HG02885 (cell line): ENCODE data around the gene USO1.
"Not testable (repeated sequence)": the region's sequence is repeated elsewhere in the genome, so short reads cannot be mapped to it uniquely, and the experiment has no call there.

Source experiments
- ATAC-seq: cut with Tn5 transposase; IDR thresholded peaks from one replicate; pipeline ENCODE4 v1.9.1; 2021; ENCODE audit warnings: mild to moderate bottlenecking; ENCODE audit not compliant: unreplicated experiment, poor library complexity

Gene USO1

DNA sequence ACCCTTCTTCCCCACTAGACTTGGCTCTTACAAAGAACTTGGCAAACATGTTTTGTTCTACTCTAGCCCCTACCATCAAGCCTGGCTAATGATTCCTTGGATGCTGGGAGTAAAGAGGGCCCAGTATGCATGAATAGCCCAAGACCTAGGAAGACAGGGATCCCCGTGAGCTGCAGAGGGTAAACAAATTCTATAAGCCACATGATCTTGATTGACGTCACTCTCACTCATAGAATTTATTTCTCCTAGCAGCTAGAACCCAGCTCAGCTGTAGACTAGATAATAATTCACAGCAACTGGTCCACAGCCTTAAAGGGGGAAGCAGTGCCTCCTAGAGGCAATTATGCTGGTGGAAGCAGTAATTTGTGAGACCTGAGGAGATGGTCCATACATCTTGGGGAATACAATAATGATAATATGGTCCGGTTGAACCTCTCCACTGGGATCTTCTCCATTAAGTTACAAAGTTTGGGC is 16.1 kb upstream of the USO1 start:
- ATAC-seq, result peak; percentile 66

GRCh38 chr4:75710246-75710645 is 14.1 kb upstream of the USO1 start:
- ATAC-seq, result no peak

- no peak for ATAC-seq
These were observed 10.4 kb upstream of the USO1 start for GRCh38 chr4:75714011-75714410.

- ATAC-seq, result no peak
These were observed 9.7 kb upstream of the USO1 start for GRCh38 chr4:75714704-75715103.

GRCh38 chr4:75715105-75715799 is 9.1 kb upstream of the USO1 start:
- no peak for ATAC-seq

DNA sequence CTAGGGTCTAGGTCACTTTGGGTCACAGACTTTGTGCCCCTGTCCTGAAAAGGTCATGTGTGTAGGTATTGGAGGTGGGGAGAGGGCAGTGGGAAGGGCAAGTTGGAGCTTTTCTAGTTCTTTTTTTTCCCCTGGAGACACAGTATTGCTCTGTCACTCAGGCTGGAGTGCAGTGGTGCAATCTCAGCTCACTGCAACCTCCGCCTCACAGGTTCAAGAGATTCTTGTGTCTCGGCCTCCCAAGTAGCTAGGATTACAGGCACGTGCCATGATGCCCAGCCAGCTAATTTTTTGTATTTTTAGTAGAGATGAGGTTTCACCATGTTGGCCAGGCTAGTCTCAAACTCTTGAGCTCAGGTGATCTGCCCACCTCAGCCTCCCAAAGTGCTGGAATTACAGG is 8.3 kb upstream of the USO1 start:
- not testable (repeated sequence) for ATAC-seq

DNA sequence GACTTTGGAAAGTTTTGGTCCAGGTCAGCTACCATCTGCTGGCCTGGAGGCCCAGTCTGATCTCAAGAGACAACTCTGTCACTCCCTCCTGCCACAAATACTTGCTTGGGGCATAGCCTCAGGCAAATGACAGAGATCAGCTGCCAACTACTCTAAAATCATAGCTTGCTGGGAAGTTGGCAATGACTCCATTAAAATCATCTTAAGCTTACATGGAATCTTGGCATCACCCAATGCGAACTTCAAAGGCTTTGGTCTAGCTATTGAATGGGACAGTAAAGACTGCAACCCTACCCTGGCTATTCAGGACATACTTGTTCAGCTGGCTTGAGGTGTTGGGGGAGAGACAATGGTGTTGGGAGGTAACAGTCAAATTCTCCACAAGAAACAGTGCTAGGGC is 7.0 kb upstream of the USO1 start:
- no peak for ATAC-seq

DNA sequence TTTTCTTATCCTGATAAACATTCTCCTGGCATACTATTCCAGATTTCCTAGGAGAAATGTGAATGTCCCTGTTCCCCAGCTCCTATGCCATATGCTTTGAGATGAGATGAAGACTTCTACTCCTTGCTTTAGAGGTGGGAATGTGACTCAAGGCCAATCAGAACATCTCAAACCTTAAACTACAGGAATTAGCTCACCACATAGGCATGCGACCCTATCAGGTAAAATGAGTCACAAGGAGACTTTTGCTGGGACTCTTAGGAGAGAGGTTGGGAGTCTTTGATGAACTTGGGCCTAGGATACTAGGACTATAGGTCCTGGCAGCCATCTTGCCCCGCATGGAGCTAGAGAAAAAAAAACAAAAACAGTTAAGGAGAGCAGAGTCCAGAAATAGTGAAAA is 5.8 kb upstream of the USO1 start:
- no peak for ATAC-seq

GRCh38 chr4:75722417-75722816 is 2.0 kb upstream of the USO1 start:
- ATAC-seq, result no peak

- ATAC-seq, result no peak
These were observed 963 bp upstream of the USO1 start for GRCh38 chr4:75723163-75724065.

- peak; percentile 58 for ATAC-seq
These were observed 719 bp downstream of the USO1 start for GRCh38 chr4:75724867-75725724.

- not testable (repeated sequence) for ATAC-seq
These were observed 1.7 kb downstream of the USO1 start for GRCh38 chr4:75725942-75726538.

GRCh38 chr4:75726577-75726976 is 2.2 kb downstream of the USO1 start:
- ATAC-seq, result no peak

GRCh38 chr4:75727073-75727472 is 2.7 kb downstream of the USO1 start:
- no peak for ATAC-seq

DNA sequence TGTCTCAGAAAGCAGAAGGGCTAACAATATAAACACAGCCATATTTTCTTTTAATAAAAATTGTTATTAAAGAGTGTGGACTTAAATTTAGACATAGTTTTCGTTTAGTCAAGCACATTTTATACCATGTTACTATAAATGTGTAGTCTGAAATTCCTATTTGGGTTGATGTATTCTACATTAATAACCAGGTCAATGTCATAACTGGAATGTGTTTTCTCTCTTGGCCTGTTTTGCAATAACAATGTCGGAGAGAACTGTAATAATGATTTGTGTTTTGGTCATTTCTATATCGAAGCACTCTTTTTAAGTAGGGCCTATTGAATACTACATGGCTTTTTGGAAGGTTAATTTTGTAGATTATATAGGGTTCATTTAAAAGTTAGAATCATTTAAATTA is 5.5 kb downstream of the USO1 start:
- ATAC-seq, result no peak

DNA sequence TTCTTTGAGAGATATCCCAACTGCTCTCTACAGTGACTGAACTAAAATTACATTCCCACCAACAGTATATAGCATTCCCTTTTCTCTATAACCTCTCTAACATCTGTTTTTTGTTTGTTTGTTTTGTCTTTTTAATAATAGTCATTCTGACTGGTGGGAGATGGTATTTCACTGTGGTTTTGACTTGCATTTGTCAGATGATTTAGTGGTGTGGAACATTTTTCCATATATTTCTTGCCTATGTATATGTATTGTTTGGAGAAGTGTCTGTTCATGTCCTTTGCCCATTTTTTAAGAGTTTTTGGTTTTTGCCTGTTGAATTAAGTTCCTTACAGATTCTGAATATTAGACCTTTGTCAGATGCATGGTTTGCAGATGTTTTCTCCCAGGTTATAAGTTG is 9.0 kb downstream of the USO1 start:
- no peak for ATAC-seq

GRCh38 chr4:75735525-75735924 is 11.1 kb downstream of the USO1 start:
- no peak for ATAC-seq

- no peak for ATAC-seq
These were observed 12.5 kb downstream of the USO1 start for GRCh38 chr4:75736862-75737261.

GRCh38 chr4:75737398-75737797 is 13.0 kb downstream of the USO1 start:
- no peak for ATAC-seq

GRCh38 chr4:75741027-75741426 is 16.6 kb downstream of the USO1 start:
- ATAC-seq, result no peak
